ENCODE data around the gene KRTAP2-2. TPM values are rescaled to one million over a fixed set of nuclear protein-coding genes. Genes with fewer than 3 reads are reported as not detected.

KRTAP2-2 gene
- total and polyA plus RNA-seq, 2 of the 13 experiments (the other 11 are each of a cell fraction or from before 2014, with no cell fraction given): not detected

GRCh38 chr17:41009301-41009760, 45.7 kb downstream of the KRTAP2-2 start (continued):
- TF ChIP-seq SKIL (CRISPR knock-in tag; IDR thresholded peaks at IDR 0.05; ENCODE audit: borderline replicate concordance) (no peak), KLF6 (CRISPR knock-in tag; IDR thresholded peaks at IDR 0.05) (0 out of 2 replicates have a peak, but pooled peaks have one; percentile 42), HDAC2 (CRISPR knock-in tag; IDR thresholded peaks at IDR 0.05) (peak; percentile 90), KAT8 (CRISPR knock-in tag; IDR thresholded peaks at IDR 0.05) (peak; percentile 63), ZNF710 (CRISPR knock-in tag; IDR thresholded peaks at IDR 0.05; ENCODE audit: borderline replicate concordance) (peak; percentile 50; the same call in 1 of the 2 replicates), SKI (IDR thresholded peaks at IDR 0.05; ENCODE audit: partially characterized antibody) (peak; percentile 20), HOXA3 (CRISPR knock-in tag; IDR thresholded peaks at IDR 0.05) (0 out of 2 replicates have a peak, but pooled peaks have one; percentile 20), ZSCAN29 (CRISPR knock-in tag; conservative IDR thresholded peaks at IDR 0.05) (no peak), ZNF264 (CRISPR knock-in tag; IDR thresholded peaks at IDR 0.05) (peak; percentile 58; the same call in 1 of the 2 replicates), HDAC1 (CRISPR knock-in tag; IDR thresholded peaks at IDR 0.05) (peak; percentile 56; the same call in 1 of the 2 replicates), ETV5 (CRISPR knock-in tag; IDR thresholded peaks at IDR 0.05; ENCODE audit: borderline replicate concordance) (peak; percentile 58; the same call in 1 of the 2 replicates), TBP (CRISPR knock-in tag; IDR thresholded peaks at IDR 0.05) (no peak), SP5 (CRISPR knock-in tag; IDR thresholded peaks at IDR 0.05; ENCODE audit: borderline replicate concordance, low read depth) (peak; percentile 37; the same call in 1 of the 2 replicates), FOXA3 (CRISPR knock-in tag; IDR thresholded peaks at IDR 0.05) (peak; percentile 94), NR2F2 (IDR thresholded peaks at IDR 0.05; ENCODE audit: borderline replicate concordance, low read depth) (peak; percentile 70; the same call in 1 of the 2 replicates), RXRA (CRISPR knock-in tag; IDR thresholded peaks at IDR 0.05) (no peak; the same call in 1 of the 2 replicates), SATB2 (CRISPR knock-in tag; IDR thresholded peaks at IDR 0.05) (peak; percentile 95), DMAP1 (CRISPR knock-in tag; IDR thresholded peaks at IDR 0.05) (peak; percentile 50; the same call in 1 of the 2 replicates), ZNF317 (CRISPR knock-in tag; IDR thresholded peaks at IDR 0.05) (0 out of 2 replicates have a peak, but pooled peaks have one; percentile 25), FOXO1 (CRISPR knock-in tag; IDR thresholded peaks at IDR 0.05) (peak; percentile 71; the same call in 1 of the 2 replicates), ZNF101 (CRISPR knock-in tag; IDR thresholded peaks at IDR 0.05; ENCODE audit: borderline replicate concordance, low read depth) (no peak)
- TF ChIP-seq, protein P1, sequence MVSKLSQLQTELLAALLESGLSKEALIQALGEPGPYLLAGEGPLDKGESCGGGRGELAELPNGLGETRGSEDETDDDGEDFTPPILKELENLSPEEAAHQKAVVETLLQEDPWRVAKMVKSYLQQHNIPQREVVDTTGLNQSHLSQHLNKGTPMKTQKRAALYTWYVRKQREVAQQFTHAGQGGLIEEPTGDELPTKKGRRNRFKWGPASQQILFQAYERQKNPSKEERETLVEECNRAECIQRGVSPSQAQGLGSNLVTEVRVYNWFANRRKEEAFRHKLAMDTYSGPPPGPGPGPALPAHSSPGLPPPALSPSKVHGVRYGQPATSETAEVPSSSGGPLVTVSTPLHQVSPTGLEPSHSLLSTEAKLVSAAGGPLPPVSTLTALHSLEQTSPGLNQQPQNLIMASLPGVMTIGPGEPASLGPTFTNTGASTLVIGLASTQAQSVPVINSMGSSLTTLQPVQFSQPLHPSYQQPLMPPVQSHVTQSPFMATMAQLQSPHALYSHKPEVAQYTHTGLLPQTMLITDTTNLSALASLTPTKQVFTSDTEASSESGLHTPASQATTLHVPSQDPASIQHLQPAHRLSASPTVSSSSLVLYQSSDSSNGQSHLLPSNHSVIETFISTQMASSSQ (IDR thresholded peaks at IDR 0.05; ENCODE audit: low read depth): peak; percentile 72; the same call in 1 of the 2 replicates
- TF ChIP-seq, protein P1 (CRISPR knock-in tag; IDR thresholded peaks at IDR 0.05; ENCODE audit: borderline replicate concordance): peak; percentile 42; the same call in 1 of the 2 replicates

Measured in HepG2 (cell line).